Measurements from ENCODE around the gene SFXN3.

SFXN3 gene

GRCh38 chr10:101035916-101036702, 5.1 kb downstream of the SFXN3 start:
- DNase-seq (ENCODE audit: low spot score) = no peak
- TF ChIP-seq CTCF (IDR thresholded peaks at IDR 0.05; ENCODE audit: extremely low read depth, missing control alignments) = no peak

- no peak for DNase-seq (ENCODE audit: low spot score)
- no peak for TF ChIP-seq CTCF (IDR thresholded peaks at IDR 0.05; ENCODE audit: extremely low read depth, missing control alignments)
These were observed 5.7 kb downstream of the SFXN3 start for GRCh38 chr10:101036726-101037125.

GRCh38 chr10:101038484-101038883, 7.5 kb downstream of the SFXN3 start:
- TF ChIP-seq CTCF (IDR thresholded peaks at IDR 0.05; ENCODE audit: extremely low read depth, missing control alignments) = no peak
- no peak for DNase-seq (ENCODE audit: low spot score)

GRCh38 chr10:101040061-101040460, 9.0 kb downstream of the SFXN3 start:
- DNase-seq (ENCODE audit: low spot score) = no peak
- TF ChIP-seq CTCF (IDR thresholded peaks at IDR 0.05; ENCODE audit: extremely low read depth, missing control alignments) = no peak

GRCh38 chr10:101040851-101041250, 9.8 kb downstream of the SFXN3 start:
- TF ChIP-seq CTCF (IDR thresholded peaks at IDR 0.05; ENCODE audit: extremely low read depth, missing control alignments) = no peak
- DNase-seq (ENCODE audit: low spot score) = no peak

DNA sequence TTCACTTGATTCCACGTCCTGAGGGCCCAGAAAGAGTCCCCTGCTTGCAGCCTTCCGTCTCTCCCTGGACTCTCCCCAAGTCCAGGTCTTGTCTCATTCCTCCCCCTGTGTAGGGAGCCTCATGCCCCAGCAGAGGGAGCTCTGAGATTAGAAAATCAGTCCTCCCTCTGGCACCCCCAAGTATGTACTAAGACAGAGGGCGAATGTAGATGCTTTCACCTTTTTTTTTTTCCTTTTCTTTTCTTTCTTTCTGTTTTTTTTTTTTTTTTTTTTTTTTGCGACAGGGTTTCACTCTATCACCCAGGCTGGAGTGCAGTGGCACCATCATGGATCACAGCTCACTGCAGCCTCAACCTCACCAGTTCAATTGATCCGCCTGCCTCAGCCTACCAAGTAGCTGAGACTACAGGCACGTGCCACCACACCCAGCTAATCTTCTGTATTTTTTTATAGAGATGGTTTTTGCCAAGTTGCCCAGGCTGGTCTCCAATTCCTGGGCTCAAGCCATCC, 10.3 kb downstream of the SFXN3 start:
- DNase-seq (ENCODE audit: low spot score) = peak; percentile 88
- peak; percentile 93 for TF ChIP-seq CTCF (IDR thresholded peaks at IDR 0.05; ENCODE audit: extremely low read depth, missing control alignments)

DNA sequence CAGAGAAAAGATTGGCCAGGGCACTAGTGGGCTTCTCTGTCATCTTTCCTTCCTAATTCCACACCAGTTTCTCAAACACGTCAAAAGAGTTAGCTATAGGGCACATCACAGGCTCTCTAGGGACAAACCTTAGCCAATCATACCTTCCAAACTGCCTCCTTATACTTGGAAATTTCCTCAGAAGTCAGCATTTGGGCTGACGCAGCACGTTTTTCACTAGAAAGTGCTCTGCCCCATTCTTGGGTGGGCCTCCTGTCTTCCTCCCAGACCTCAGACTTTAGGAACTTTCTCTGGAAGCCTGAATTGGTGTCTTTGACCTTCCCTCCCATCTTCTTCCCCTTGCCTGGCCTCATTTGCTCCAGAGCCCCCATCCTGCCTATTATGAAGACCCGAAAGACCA, 11.1 kb downstream of the SFXN3 start:
- no peak for TF ChIP-seq CTCF (IDR thresholded peaks at IDR 0.05; ENCODE audit: extremely low read depth, missing control alignments)
- DNase-seq (ENCODE audit: low spot score) = no peak
